Colonic mucosa (tissue), 4 donors: ENCODE measurements around the gene TNFRSF1B. TPM values are rescaled to one million over a fixed set of nuclear protein-coding genes. Genes with fewer than 3 reads are reported as not detected.

Experiments used
- DNase-seq: peaks from one replicate; pipeline ENCODE4 v3.0.0-alpha.2; 2020
- H3K27ac ChIP-seq: fragments of 200-600 bp; one replicate; pipeline ENCODE4 v1.8.0; 2021
- H3K27me3 ChIP-seq: fragments of 200-600 bp; one replicate; pipeline ENCODE4 v1.8.0; 2021
- H3K36me3 ChIP-seq: fragments of 200-600 bp; one replicate; pipeline ENCODE4 v1.8.0; 2021
- H3K4me1 ChIP-seq: fragments of 200-600 bp; one replicate; pipeline ENCODE4 v1.8.0; 2021; ENCODE audit warnings: mild to moderate bottlenecking
- H3K4me3 ChIP-seq: fragments of 200-600 bp; one replicate; pipeline ENCODE4 v1.8.0; 2021
- H3K9ac ChIP-seq, 2 donors: one replicate each; pipeline ENCODE4 v1.7.0; 2013; ENCODE audit warnings: control low read depth in 2 of 2, low read depth in 2 of 2, low read length in 2 of 2
- H3K9me3 ChIP-seq: fragments of 200-600 bp; one replicate; pipeline ENCODE4 v1.8.0; 2021
- intact Hi-C: fragments of 100-400 bp; cut with DNase I; formaldehyde crosslinking; loops from one replicate; pipeline ENCODE4 v1.14.1; 2022
- total RNA-seq, 2 donors: library from RNA; stranded (reverse); fragmentation: NEBNext Ultra II Directional in 1 of 2; extraction: Animal tissue kit (Norgen Biotek cat#: 25700) in 1 of 2; gene quantifications; one replicate each; pipeline ENCODE4 v1.2.1, GENCODE V29; 2021
- TF ChIP-seq, protein P1 (sequence below): fragments of 200-600 bp; IDR thresholded peaks from one replicate; pipeline ENCODE4 v1.8.0; 2022; ENCODE audit warnings: antibody characterized with exemption, mild to moderate bottlenecking
- donor health status: healthy.
- donor health status: DM: no; HTN: no; CAD: no.
- donor health status: DM: no; HTN: no; CAD: no.

TNFRSF1B gene
- total RNA-seq, 2 donors from 2014 or later = 27.2 to 28.1 TPM

DNA sequence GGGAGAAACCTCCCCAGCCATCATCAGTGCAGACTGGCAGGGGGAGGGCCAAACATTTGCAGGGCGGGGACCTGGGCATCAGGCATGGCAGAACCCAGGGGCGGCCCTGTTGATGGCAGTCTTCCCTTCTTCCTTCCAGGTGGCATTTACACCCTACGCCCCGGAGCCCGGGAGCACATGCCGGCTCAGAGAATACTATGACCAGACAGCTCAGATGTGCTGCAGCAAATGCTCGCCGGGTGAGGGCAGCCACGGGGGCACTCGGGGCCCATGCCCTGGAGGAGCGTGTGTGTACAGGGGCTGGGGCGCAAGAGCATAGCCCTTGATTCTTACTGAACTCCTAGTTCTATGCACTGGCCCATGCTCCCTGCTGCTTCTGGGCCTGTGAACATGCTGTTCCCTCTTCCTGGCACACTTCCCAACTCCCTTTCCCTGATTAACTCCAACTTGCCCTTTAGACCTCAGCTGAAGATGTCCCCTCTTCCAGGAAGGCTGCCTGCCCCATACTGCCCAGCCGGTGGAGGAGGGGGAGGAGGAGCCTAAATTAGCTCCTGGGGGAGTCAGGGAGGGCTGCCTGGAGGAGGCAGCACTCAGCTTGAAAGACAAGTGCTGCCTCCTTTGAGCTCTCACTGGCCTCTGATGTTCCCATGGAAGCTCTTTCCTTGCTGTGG, 22.0 kb downstream of the TNFRSF1B start:
- no peak overlapping the region for H3K4me3 ChIP-seq
- TF ChIP-seq, protein P1, sequence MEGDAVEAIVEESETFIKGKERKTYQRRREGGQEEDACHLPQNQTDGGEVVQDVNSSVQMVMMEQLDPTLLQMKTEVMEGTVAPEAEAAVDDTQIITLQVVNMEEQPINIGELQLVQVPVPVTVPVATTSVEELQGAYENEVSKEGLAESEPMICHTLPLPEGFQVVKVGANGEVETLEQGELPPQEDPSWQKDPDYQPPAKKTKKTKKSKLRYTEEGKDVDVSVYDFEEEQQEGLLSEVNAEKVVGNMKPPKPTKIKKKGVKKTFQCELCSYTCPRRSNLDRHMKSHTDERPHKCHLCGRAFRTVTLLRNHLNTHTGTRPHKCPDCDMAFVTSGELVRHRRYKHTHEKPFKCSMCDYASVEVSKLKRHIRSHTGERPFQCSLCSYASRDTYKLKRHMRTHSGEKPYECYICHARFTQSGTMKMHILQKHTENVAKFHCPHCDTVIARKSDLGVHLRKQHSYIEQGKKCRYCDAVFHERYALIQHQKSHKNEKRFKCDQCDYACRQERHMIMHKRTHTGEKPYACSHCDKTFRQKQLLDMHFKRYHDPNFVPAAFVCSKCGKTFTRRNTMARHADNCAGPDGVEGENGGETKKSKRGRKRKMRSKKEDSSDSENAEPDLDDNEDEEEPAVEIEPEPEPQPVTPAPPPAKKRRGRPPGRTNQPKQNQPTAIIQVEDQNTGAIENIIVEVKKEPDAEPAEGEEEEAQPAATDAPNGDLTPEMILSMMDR = no peak
- no peaks in the 10 kb centered on the region for H3K36me3 ChIP-seq
- H3K4me1 ChIP-seq = peaks cover 7% of the 10 kb centered on the region
- H3K9ac ChIP-seq = no peak overlapping the region
- intact Hi-C loops = no loop called here
- H3K9me3 ChIP-seq = no peaks in the 10 kb centered on the region
- no peaks in the 10 kb centered on the region for H3K27me3 ChIP-seq
- no peak for DNase-seq
- no peak overlapping the region for H3K27ac ChIP-seq

DNA sequence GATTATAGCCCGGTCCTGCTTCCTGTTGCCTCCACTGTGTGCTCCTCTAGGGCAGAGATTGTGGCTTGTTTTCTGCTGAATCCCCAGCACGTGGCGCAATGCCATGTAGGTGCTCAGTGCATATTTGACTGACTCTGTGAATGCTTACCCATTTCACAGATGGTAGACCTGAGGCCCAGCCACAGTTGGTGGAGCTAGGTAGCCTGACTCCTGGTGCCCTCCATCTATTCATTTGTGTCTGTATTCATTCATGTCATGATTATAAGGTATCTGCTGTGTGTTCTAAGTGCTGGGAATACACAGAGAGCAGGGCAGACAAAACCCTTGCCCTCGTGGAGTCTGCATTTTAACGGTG, 22.5 kb downstream of the TNFRSF1B start:
- no peaks in the 10 kb centered on the region for H3K27me3 ChIP-seq
- no peaks in the 10 kb centered on the region for H3K36me3 ChIP-seq
- H3K27ac ChIP-seq = no peak overlapping the region
- no peaks in the 10 kb centered on the region for H3K9me3 ChIP-seq
- no peak for DNase-seq
- intact Hi-C loops = no loop called here
- TF ChIP-seq, protein P1 = no peak
- H3K4me1 ChIP-seq = peaks cover 3% of the 10 kb centered on the region
- H3K9ac ChIP-seq = no peak overlapping the region
- no peak overlapping the region for H3K4me3 ChIP-seq

DNA sequence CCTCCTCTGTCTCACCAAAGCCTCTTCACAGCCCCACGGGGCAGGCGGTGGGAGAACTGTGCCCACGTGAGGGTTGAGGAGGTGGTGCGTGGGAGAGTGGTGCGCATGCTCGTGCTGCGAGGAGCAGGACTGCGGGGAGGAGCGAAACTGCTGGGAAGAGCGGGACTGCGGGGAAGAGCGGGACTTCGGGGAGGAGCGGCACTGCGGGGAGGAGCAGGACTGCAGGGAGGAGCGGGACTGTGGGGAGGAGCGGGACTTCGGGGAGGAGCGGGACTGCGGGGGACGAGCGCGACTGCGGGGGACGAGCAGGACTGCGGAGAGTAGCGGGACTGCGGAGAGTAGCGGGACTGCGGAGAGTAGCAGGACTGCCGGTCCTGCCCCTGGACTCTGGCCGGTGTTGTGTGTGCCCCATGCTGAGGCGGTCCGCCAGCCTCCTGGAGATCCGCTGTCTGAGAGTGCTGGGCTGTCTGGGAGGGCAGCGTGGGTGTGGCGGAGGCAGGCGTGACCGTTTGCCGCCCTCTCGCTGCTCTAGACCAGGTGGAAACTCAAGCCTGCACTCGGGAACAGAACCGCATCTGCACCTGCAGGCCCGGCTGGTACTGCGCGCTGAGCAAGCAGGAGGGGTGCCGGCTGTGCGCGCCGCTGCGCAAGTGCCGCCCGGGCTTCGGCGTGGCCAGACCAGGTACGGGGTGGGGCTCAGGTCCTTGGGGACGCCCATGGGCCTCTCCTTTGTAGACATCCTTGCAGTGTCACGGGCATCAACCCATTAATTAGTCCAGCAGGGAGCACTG, 24.6 kb downstream of the TNFRSF1B start:
- H3K9ac ChIP-seq = no peak overlapping the region
- no peaks in the 10 kb centered on the region for H3K4me1 ChIP-seq
- H3K27me3 ChIP-seq = no peaks in the 10 kb centered on the region
- no peaks in the 10 kb centered on the region for H3K9me3 ChIP-seq
- H3K27ac ChIP-seq = no peak overlapping the region
- no peak for DNase-seq
- H3K4me3 ChIP-seq = no peak overlapping the region
- no peaks in the 10 kb centered on the region for H3K36me3 ChIP-seq
- intact Hi-C loops = no loop called here
- TF ChIP-seq, protein P1 = no peak

DNA sequence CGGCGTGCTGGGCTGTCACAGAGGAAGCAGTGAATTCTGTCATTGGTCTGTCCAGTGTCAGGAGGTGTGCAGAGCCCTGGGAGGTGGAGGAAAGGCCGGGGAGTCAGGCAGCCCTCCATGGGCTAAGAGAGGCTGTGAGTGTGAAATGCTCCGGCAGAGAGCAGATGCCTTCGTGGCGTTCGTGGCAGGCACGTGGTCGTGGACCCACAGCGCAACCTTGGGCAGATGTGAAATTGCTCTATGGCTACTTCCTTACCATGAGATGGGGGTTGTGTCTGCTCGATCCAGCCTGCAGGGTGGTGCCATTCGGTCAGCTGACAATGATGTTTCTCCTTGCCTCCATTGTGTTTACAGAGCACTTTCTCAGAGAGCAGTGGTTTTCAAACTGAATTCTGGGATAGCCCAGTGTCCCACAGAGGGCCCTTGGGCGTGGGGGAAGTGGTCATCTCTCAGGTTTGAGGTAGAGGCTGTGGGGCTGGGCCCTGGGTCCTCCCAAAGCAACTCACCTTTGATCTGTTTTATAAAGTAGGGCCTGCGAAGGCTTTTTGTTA, 27.9 kb downstream of the TNFRSF1B start:
- Histone ChIP-seq H3K27me3 (no peaks in the 10 kb centered on the region), H3K36me3 (no peaks in the 10 kb centered on the region), H3K4me1 (no peaks in the 10 kb centered on the region), H3K9me3 (no peaks in the 10 kb centered on the region), H3K9ac (no peak overlapping the region), H3K27ac (no peak overlapping the region), H3K4me3 (no peak overlapping the region)
- TF ChIP-seq, protein P1 = no peak
- DNase-seq = no peak
- intact Hi-C loops = no loop called here

DNA sequence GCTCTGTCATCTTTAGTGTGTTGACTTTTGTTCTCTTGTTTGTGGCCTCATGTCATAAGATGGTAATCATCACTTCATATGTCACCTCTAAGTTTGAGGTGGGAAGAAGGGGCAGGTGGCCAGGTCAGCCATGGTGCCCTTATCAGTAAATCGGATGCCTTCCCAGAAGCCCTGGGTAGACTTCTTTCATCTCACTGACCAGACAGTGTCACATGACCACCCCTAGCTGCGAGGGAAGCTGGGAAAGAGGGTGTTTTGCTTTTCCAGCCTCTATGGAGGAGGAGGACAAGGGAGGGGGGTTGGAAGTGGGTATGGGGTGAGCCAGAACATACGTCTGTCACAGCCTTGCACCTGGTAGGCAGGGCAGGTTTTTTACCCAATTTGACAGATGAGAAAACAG, 28.6 kb downstream of the TNFRSF1B start:
- intact Hi-C loops = no loop called here
- no peak for DNase-seq

More for the DNA sequence above, 28.6 kb downstream of the TNFRSF1B start:
- H3K9me3 ChIP-seq = no peaks in the 10 kb centered on the region
- H3K4me1 ChIP-seq = no peaks in the 10 kb centered on the region
- no peak overlapping the region for H3K27ac ChIP-seq
- no peak overlapping the region for H3K4me3 ChIP-seq
- H3K36me3 ChIP-seq = no peaks in the 10 kb centered on the region
- TF ChIP-seq, protein P1 = no peak
- no peaks in the 10 kb centered on the region for H3K27me3 ChIP-seq
- no peak overlapping the region for H3K9ac ChIP-seq
